Endothelial cell of umbilical vein (primary cell): ENCODE data around the gene ABL1. TPM values are rescaled to one million over a fixed set of nuclear protein-coding genes. Genes with fewer than 3 reads are reported as not detected.
A peak's percentile ranks its signal among the peaks of the same experiment; 100 is the strongest.

ENCODE experiments used
- Bru-seq: library from RNA; stranded (reverse); fragments of 400-500 nt; gene quantifications from one replicate; lab custom pipeline; 2021; lab: Mats Ljungman, UMichigan
- BruChase-seq, 2 experiments: library from RNA; stranded (reverse); fragments of 400-500 nt; gene quantifications; one replicate each; lab custom pipeline; 2021; lab: Mats Ljungman, UMichigan
- BruUV-seq: library from RNA; stranded (reverse); fragments of 400-500 nt; replicated peaks from 2 replicates; lab custom pipeline; 2021; lab: Mats Ljungman, UMichigan
- CTCF ChIA-PET: fragments of 300-600, 350-600 bp; sonication (Branson Sonifier 250); formaldehyde crosslinking; loops from one replicate; lab custom pipeline; 2021; ENCODE audit warnings: antibody characterized with exemption, inconsistent platforms; lab: Charles Lee
- POLR2A ChIA-PET: fragments of 300-600, 350-600 bp; sonication (Branson Sonifier 250); formaldehyde crosslinking; loops from one replicate; lab custom pipeline; 2021; ENCODE audit warnings: antibody characterized with exemption, inconsistent platforms; lab: Charles Lee
- DNase-seq: peaks from one replicate; pipeline ENCODE4 v3.0.0-alpha.2; 2011; ENCODE audit warnings: low read depth, low spot score
- FAIRE-seq: peaks from 2 replicates; lab custom pipeline; 2011; peaks lifted over from hg19 to GRCh38; lab: Jason Lieb, UNC
- H2AFZ ChIP-seq: 2 replicates; pipeline ENCODE4 v1.6.0; 2012; ENCODE audit warnings: low read depth, low read length, control low read depth, inconsistent platforms
- H3K27ac ChIP-seq: 2 replicates; pipeline ENCODE4 v1.5.1; 2011; ENCODE audit warnings: low read depth, mild to moderate bottlenecking, control low read depth, low read length, moderate library complexity; ENCODE audit not compliant: insufficient read depth
- H3K27me3 ChIP-seq, 2 experiments: 2 replicates each; pipeline versions ENCODE4 v1.6.0 to v1.6.1; 2011; ENCODE audit warnings: low read length in 2 of 2, mixed read lengths in 1 of 2; ENCODE audit not compliant: control insufficient read depth in 2 of 2, insufficient read depth in 2 of 2
- H3K36me3 ChIP-seq, 2 experiments: 2 replicates in 1 of 2; 3 replicates in 1 of 2; pipeline ENCODE4 v1.5.1; 2011; ENCODE audit warnings: low read length in 2 of 2, mild to moderate bottlenecking in 1 of 2, moderate library complexity in 1 of 2; ENCODE audit not compliant: control insufficient read depth in 2 of 2, insufficient read depth in 2 of 2; ENCODE audit errors: extremely low read depth in 1 of 2
- H3K4me1 ChIP-seq: 3 replicates; pipeline ENCODE4 v1.5.1; 2011; ENCODE audit warnings: mild to moderate bottlenecking, low read length; ENCODE audit not compliant: control insufficient read depth, insufficient read depth; ENCODE audit errors: extremely low read depth
- H3K4me2 ChIP-seq: 2 replicates; pipeline ENCODE4 v1.6.1; 2011; ENCODE audit warnings: low read length, control low read depth, mixed read lengths; ENCODE audit not compliant: insufficient read depth
- H3K4me3 ChIP-seq, 3 experiments: fragments of 200-600 bp in 1 of 3; sonication (generic), shearing (Covaris generic) in 1 of 3; replicated peaks in 1 of 3; 2 replicates each; pipeline ENCODE4 v1.5.1; 2011 to 2016; ENCODE audit warnings: control low read depth in 3 of 3, low read length in 3 of 3, mild to moderate bottlenecking in 2 of 3, inconsistent platforms in 1 of 3, low read depth in 1 of 3, moderate library complexity in 1 of 3; ENCODE audit not compliant: insufficient read depth in 1 of 3
- H3K79me2 ChIP-seq: 2 replicates; pipeline ENCODE4 v1.6.0; 2012; ENCODE audit warnings: low read length, inconsistent platforms; ENCODE audit not compliant: control insufficient read depth, insufficient read depth
- H3K9ac ChIP-seq: replicated peaks from 2 replicates; pipeline ENCODE3; 2011; ENCODE audit warnings: low read length, control low read depth; ENCODE audit not compliant: insufficient read depth; ENCODE audit errors: extremely low read depth
- H3K9me1 ChIP-seq: replicated peaks from 3 replicates; pipeline ENCODE4 v1.6.0; 2011; ENCODE audit warnings: mild to moderate bottlenecking, low read length; ENCODE audit not compliant: control insufficient read depth, insufficient read depth; ENCODE audit errors: extremely low read depth
- H3K9me3 ChIP-seq: replicated peaks from 2 replicates; pipeline ENCODE4 v1.5.1; 2012; ENCODE audit warnings: low read length, inconsistent platforms; ENCODE audit not compliant: control insufficient read depth, insufficient read depth
- H4K20me1 ChIP-seq: replicated peaks from 2 replicates; pipeline ENCODE3; 2011; ENCODE audit warnings: mild to moderate bottlenecking, low read length; ENCODE audit not compliant: control insufficient read depth, insufficient read depth; ENCODE audit errors: extremely low read depth
- EZH2 ChIP-seq: IDR thresholded peaks from 2 replicates; pipeline ENCODE4 v1.6.1; 2012; ENCODE audit warnings: borderline replicate concordance, low read depth, mild to moderate bottlenecking, moderate library complexity, low read length, inconsistent platforms; ENCODE audit not compliant: severe bottlenecking
- FOS ChIP-seq: IDR thresholded peaks from 2 replicates; pipeline ENCODE4 v1.6.1; 2011; ENCODE audit warnings: mild to moderate bottlenecking, low read length, moderate library complexity, borderline replicate concordance; ENCODE audit not compliant: insufficient read depth
- GATA2 ChIP-seq: IDR thresholded peaks from 2 replicates; pipeline ENCODE4 v1.7.0; 2011; ENCODE audit warnings: low read depth, mild to moderate bottlenecking, moderate library complexity, mixed read lengths, low read length; ENCODE audit not compliant: insufficient read length, insufficient read depth
- JUN ChIP-seq: IDR thresholded peaks from 2 replicates; pipeline ENCODE4 v1.6.1; 2011; ENCODE audit warnings: borderline replicate concordance, low read depth; ENCODE audit not compliant: insufficient read length, insufficient read depth
- MYC ChIP-seq: IDR thresholded peaks from one replicate; pipeline ENCODE4 v1.6.1; 2011; ENCODE audit warnings: mild to moderate bottlenecking, low read depth, low read length
- POLR2A ChIP-seq: IDR thresholded peaks from 2 replicates; pipeline ENCODE4 v1.6.1; 2012; ENCODE audit warnings: low read depth, mild to moderate bottlenecking, control low read depth, low read length
- POLR2AphosphoS5 ChIP-seq: IDR thresholded peaks from 2 replicates; pipeline ENCODE4 v1.6.1; 2012; ENCODE audit warnings: low read depth, mild to moderate bottlenecking, control low read depth, low read length, moderate library complexity; ENCODE audit not compliant: insufficient read depth
- dilution Hi-C: fragments of 300-500 bp; cut with MboI; formaldehyde crosslinking; loops from one replicate; pipeline ENCODE4 v1.15.0; 2019; ENCODE audit warnings: low sequenced_read_pairs; ENCODE audit not compliant: extremely low pct_ligation_motif_present
- intact Hi-C: fragments of 100-400 bp; cut with micrococcal nuclease; formaldehyde crosslinking; loops from one replicate; pipeline ENCODE4 v1.10.0; 2022
- long read RNA-seq: library from polyadenylated mRNA; stranded (forward); transcript quantifications from one replicate; pipeline ENCODE4 v2.0.0, GENCODE V29; 2021
- polyA minus RNA-seq, 3 experiments: library from RNA; depleted of rRNA, polyadenylated mRNA; stranded (reverse); fragments of >200 nt; gene quantifications; 1 replicate in 1 of 3; 2 replicates in 2 of 3; pipeline ENCODE4 v1.2.3, GENCODE V29; 2011
- polyA plus RNA-seq, 4 experiments: library from polyadenylated mRNA; depleted of rRNA in 3 of 4; stranded (reverse) in 3 of 4; unstranded in 1 of 4; fragments of >200 nt; gene quantifications; 2 replicates each; pipeline versions ENCODE4 v1.2.1 to v1.2.3, GENCODE V29; 2011 to 2012; ENCODE audit warnings: missing spikeins in 1 of 4
- total RNA-seq: library from RNA; stranded (reverse); gene quantifications from 2 replicates; pipeline ENCODE4 v1.2.3, GENCODE V29; 2021
- TF ChIP-seq, protein P1 (sequence below), 2 donors: IDR thresholded peaks; 1 replicate in 1 of 2; 2 replicates in 1 of 2; pipeline ENCODE4 v1.5.1; 2011; ENCODE audit warnings: low read length in 2 of 2, mild to moderate bottlenecking in 2 of 2, moderate library complexity in 2 of 2, control low read depth in 1 of 2, inconsistent platforms in 1 of 2, low read depth in 1 of 2; ENCODE audit not compliant: insufficient read depth in 1 of 2; ENCODE audit errors: extremely low read depth in 1 of 2
- TF ChIP-seq, protein P2 (sequence below): IDR thresholded peaks from 2 replicates; pipeline ENCODE4 v1.6.1; 2011; ENCODE audit not compliant: insufficient read depth, insufficient read length

ABL1 gene
- total RNA-seq (79.2 and 87.1 TPM in 2 replicates), polyA plus RNA-seq (31.1 and 32.1 TPM in 2 replicates), polyA minus RNA-seq (61.8 and 64.1 TPM in 2 replicates), Bru-seq, nascent RNA (percentile 84 among the genes with signal in this experiment), BruChase-seq, experiment 1, labeled RNA remaining after a 6-hour chase (percentile 88 among the genes with signal in this experiment), BruChase-seq, experiment 2, labeled RNA remaining after a 2-hour chase (percentile 84 among the genes with signal in this experiment)
- 34.6 and 35.8 TPM in 2 replicates for polyA plus RNA-seq (2011; cell fraction: cytosol; rRNA removed)
- polyA plus RNA-seq (2011; cell fraction: nucleus; rRNA removed): 51.9 and 57.9 TPM in 2 replicates
- polyA plus RNA-seq (2012): 60.7 and 65.3 TPM in 2 replicates
- polyA minus RNA-seq (2011; cell fraction: cytosol; rRNA and poly(A)+ RNA removed): 54.0 TPM
- 37.1 and 47.0 TPM in 2 replicates for polyA minus RNA-seq (2011; cell fraction: nucleus; rRNA and poly(A)+ RNA removed)
- long read RNA-seq, full-length matches to known transcripts: 20 of 80 reads
- long read RNA-seq, partial matches to known transcripts: 32 of 80 reads
- long read RNA-seq, other reads (novel, unspliced or antisense): 28 of 80 reads

GRCh38 chr9:130834371-130835336 lies at the start of gene ABL1:
Gene ABL1, plus strand, starts transcription at chr9:130835254. Its CDS starts 193 bp downstream, at chr9:130835447.
- TF ChIP-seq POLR2AphosphoS5 (peak; percentile 79), GATA2 (peak; percentile 13), FOS (peak; percentile 62), MYC (peak; percentile 32), POLR2A (peak; percentile 60), JUN (no peak), EZH2 (no peak)
- TF ChIP-seq, protein P1, sequence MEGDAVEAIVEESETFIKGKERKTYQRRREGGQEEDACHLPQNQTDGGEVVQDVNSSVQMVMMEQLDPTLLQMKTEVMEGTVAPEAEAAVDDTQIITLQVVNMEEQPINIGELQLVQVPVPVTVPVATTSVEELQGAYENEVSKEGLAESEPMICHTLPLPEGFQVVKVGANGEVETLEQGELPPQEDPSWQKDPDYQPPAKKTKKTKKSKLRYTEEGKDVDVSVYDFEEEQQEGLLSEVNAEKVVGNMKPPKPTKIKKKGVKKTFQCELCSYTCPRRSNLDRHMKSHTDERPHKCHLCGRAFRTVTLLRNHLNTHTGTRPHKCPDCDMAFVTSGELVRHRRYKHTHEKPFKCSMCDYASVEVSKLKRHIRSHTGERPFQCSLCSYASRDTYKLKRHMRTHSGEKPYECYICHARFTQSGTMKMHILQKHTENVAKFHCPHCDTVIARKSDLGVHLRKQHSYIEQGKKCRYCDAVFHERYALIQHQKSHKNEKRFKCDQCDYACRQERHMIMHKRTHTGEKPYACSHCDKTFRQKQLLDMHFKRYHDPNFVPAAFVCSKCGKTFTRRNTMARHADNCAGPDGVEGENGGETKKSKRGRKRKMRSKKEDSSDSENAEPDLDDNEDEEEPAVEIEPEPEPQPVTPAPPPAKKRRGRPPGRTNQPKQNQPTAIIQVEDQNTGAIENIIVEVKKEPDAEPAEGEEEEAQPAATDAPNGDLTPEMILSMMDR (IDR thresholded peaks at IDR 0.05; ENCODE audit: extremely low read depth in 1 of 2, insufficient read depth in 1 of 2, low read depth in 1 of 2, low read length in 2 of 2): no peak
- TF ChIP-seq, protein P2, sequence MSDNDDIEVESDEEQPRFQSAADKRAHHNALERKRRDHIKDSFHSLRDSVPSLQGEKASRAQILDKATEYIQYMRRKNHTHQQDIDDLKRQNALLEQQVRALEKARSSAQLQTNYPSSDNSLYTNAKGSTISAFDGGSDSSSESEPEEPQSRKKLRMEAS: peak; percentile 49
- dilution Hi-C loops (no loop called here), intact Hi-C loops (loop anchor here (1.0 kb wide), 3 partner anchors 12 to 122 kb away; no protein-coding TSS in a partner anchor)
- Histone ChIP-seq H3K79me2 (peaks cover 54% of the 10 kb centered on the region), H3K27ac (peak within 1 kb of the TSS; percentile 85), H3K9me1 (no peaks in the 10 kb centered on the region), H3K9me3 (no peaks in the 10 kb centered on the region), H3K4me2 (peak within 1 kb of the TSS; percentile 98), H2AFZ (peak within 1 kb of the TSS; percentile 35), H3K9ac (peak within 1 kb of the TSS; percentile 93), H3K4me3 (peak within 1 kb of the TSS; percentile 85 to 92 (median 89)), H3K27me3 (no peaks in the 10 kb centered on the region), H3K36me3 (no peaks in the 10 kb centered on the region), H3K4me1 (peaks cover 47% of the 10 kb centered on the region), H4K20me1 (peaks cover 4% of the 10 kb centered on the region)
- FAIRE-seq (peak; percentile 78), DNase-seq (peak; percentile 88)
- ChIA-PET POLR2A (interaction anchor here (0.5 to 1.3 kb wide), 2 partner anchors 11 to 107 kb away, joined by 3 to 15 read pairs; no protein-coding TSS in a partner anchor), CTCF (interaction anchor here (1.3 to 3.6 kb wide), 4 partner anchors 11 to 79 kb away, joined by 3 to 16 read pairs (median 6); no protein-coding TSS in a partner anchor)
- TSS peak; percentile 55 for BruUV-seq
